ENCODE results near the gene FAM177A1. TPM values are rescaled to one million over a fixed set of nuclear protein-coding genes. Genes with fewer than 3 reads are reported as not detected.

The FAM177A1 gene
- total RNA-seq, 1 experiment from 2014 or later, result 46.7 TPM

DNA sequence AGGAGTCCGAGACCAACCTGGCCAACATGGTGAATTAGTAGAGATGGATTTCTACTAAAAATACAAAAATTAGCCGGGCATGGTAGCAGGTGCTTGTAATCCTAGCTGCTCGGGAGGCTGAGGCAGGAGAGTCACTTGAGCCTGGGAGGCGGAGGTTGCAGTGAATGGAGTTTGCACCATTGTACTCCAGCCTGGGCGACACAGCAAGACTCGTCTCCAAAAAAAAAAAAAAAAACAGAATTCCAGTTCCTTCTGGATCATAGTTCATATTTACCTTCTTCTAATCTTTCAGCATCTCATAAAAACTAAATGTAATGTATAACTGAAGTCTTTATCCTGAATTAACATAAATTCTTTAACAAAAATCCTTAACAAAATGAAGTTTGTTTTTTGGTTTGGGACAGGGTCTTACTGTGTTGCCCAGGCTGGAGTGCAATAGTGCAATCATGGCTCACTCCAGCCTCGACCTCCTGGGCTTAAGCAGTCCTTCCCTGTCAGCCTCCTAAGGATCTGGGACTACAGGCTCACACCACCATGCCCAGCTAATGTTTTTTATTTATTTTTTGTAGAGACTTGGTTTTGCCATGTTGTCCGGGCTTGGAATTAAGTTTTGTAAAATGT, 37.6 kb downstream of the FAM177A1 start:
- Histone ChIP-seq H3K4me3 (ENCODE audit: low read depth in 2 of 2, low read length in 2 of 2) (no peak overlapping the region), H3K9me3 (ENCODE audit: control insufficient read depth, insufficient read depth, low read depth, low read length) (no peaks in the 10 kb centered on the region), H3K4me1 (ENCODE audit: control insufficient read depth, insufficient read depth, low read length) (no peaks in the 10 kb centered on the region), H3K36me3 (ENCODE audit: control insufficient read depth, insufficient read depth, low read length) (peaks cover 19% of the 10 kb centered on the region), H3K27me3 (ENCODE audit: control insufficient read depth, insufficient read depth, low read length) (no peaks in the 10 kb centered on the region), H3K27ac (ENCODE audit: low read length) (no peak overlapping the region)
- in situ Hi-C loops (cut with HindIII; ENCODE audit: low pct_unique_long_range_greater_than_20kb, low sequenced_read_pairs) (no loop called here), intact Hi-C loops (cut with micrococcal nuclease; ENCODE audit: unreplicated experiment) (no loop called here)
- ChIA-PET POLR2A (no interaction called here), CTCF (no interaction called here)
- DNase-seq (ENCODE audit: low read depth, low spot score), result no peak
- no peak for TF ChIP-seq POLR2AphosphoS5 (IDR thresholded peaks at IDR 0.05; ENCODE audit: low read depth, low read length)
- TF ChIP-seq, protein P1, sequence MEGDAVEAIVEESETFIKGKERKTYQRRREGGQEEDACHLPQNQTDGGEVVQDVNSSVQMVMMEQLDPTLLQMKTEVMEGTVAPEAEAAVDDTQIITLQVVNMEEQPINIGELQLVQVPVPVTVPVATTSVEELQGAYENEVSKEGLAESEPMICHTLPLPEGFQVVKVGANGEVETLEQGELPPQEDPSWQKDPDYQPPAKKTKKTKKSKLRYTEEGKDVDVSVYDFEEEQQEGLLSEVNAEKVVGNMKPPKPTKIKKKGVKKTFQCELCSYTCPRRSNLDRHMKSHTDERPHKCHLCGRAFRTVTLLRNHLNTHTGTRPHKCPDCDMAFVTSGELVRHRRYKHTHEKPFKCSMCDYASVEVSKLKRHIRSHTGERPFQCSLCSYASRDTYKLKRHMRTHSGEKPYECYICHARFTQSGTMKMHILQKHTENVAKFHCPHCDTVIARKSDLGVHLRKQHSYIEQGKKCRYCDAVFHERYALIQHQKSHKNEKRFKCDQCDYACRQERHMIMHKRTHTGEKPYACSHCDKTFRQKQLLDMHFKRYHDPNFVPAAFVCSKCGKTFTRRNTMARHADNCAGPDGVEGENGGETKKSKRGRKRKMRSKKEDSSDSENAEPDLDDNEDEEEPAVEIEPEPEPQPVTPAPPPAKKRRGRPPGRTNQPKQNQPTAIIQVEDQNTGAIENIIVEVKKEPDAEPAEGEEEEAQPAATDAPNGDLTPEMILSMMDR (IDR thresholded peaks at IDR 0.05), result no peak
- TF ChIP-seq, protein P2, sequence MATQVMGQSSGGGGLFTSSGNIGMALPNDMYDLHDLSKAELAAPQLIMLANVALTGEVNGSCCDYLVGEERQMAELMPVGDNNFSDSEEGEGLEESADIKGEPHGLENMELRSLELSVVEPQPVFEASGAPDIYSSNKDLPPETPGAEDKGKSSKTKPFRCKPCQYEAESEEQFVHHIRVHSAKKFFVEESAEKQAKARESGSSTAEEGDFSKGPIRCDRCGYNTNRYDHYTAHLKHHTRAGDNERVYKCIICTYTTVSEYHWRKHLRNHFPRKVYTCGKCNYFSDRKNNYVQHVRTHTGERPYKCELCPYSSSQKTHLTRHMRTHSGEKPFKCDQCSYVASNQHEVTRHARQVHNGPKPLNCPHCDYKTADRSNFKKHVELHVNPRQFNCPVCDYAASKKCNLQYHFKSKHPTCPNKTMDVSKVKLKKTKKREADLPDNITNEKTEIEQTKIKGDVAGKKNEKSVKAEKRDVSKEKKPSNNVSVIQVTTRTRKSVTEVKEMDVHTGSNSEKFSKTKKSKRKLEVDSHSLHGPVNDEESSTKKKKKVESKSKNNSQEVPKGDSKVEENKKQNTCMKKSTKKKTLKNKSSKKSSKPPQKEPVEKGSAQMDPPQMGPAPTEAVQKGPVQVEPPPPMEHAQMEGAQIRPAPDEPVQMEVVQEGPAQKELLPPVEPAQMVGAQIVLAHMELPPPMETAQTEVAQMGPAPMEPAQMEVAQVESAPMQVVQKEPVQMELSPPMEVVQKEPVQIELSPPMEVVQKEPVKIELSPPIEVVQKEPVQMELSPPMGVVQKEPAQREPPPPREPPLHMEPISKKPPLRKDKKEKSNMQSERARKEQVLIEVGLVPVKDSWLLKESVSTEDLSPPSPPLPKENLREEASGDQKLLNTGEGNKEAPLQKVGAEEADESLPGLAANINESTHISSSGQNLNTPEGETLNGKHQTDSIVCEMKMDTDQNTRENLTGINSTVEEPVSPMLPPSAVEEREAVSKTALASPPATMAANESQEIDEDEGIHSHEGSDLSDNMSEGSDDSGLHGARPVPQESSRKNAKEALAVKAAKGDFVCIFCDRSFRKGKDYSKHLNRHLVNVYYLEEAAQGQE (IDR thresholded peaks at IDR 0.05; ENCODE audit: insufficient read depth in 1 of 2, low read depth in 2 of 2, low read length in 1 of 2), result no peak
- no peak for TF ChIP-seq TCF7L2 (IDR thresholded peaks at IDR 0.05; ENCODE audit: low read depth, low read length)
- TF ChIP-seq SIN3A (IDR thresholded peaks at IDR 0.05; ENCODE audit: borderline replicate concordance, insufficient read depth, low read depth, low read length), result no peak
- ATAC-seq, result no peak
- no TSS peak for BruUV-seq (replicated peaks)

DNA sequence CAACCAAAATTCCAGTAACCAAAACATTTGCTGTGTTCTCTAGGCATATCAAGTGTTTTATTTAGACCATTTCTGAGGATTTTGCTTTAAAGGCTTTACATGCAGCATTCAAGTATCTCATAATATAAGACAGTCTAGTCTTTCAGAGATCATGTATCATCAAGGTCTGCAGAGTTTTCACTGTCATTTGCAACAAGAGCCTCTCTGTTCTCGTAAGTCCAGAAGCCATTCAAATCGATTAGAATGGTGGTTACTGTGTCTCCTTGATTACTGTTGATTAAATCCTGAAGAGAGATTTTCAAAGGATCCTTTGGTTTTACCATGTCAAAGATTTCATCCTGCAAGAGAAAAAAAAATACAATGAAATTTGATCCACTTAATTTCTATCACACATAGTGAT, 39.4 kb downstream of the FAM177A1 start:
- Histone ChIP-seq H3K9me3 (ENCODE audit: control insufficient read depth, insufficient read depth, low read depth, low read length) (no peaks in the 10 kb centered on the region), H3K27me3 (ENCODE audit: control insufficient read depth, insufficient read depth, low read length) (no peaks in the 10 kb centered on the region), H3K36me3 (ENCODE audit: control insufficient read depth, insufficient read depth, low read length) (peaks cover 13% of the 10 kb centered on the region), H3K4me3 (ENCODE audit: low read depth in 2 of 2, low read length in 2 of 2) (no peak overlapping the region), H3K27ac (ENCODE audit: low read length) (no peak overlapping the region), H3K4me1 (ENCODE audit: control insufficient read depth, insufficient read depth, low read length) (no peaks in the 10 kb centered on the region)
- BruUV-seq (replicated peaks), result no TSS peak
- ATAC-seq, result no peak
- DNase-seq (ENCODE audit: low read depth, low spot score), result no peak
- TF ChIP-seq POLR2AphosphoS5 (IDR thresholded peaks at IDR 0.05; ENCODE audit: low read depth, low read length) (no peak), TCF7L2 (IDR thresholded peaks at IDR 0.05; ENCODE audit: low read depth, low read length) (no peak), SIN3A (IDR thresholded peaks at IDR 0.05; ENCODE audit: borderline replicate concordance, insufficient read depth, low read depth, low read length) (no peak)
- TF ChIP-seq, protein P1 (IDR thresholded peaks at IDR 0.05), result no peak
- TF ChIP-seq, protein P2 (IDR thresholded peaks at IDR 0.05; ENCODE audit: insufficient read depth in 1 of 2, low read depth in 2 of 2, low read length in 1 of 2), result no peak
- ChIA-PET CTCF (no interaction called here), POLR2A (interaction anchor here (0.6 kb wide), 1 partner anchor 300 kb away, joined by 3 read pairs; no protein-coding TSS in a partner anchor)
- intact Hi-C loops (cut with micrococcal nuclease; ENCODE audit: unreplicated experiment) (no loop called here), in situ Hi-C loops (cut with HindIII; ENCODE audit: low pct_unique_long_range_greater_than_20kb, low sequenced_read_pairs) (no loop called here)
